ENCODE measurements around the gene MCRS1.

The MCRS1 gene

GRCh38 chr12:49583366-49584094 is 15.6 kb upstream of the MCRS1 start:
- in situ Hi-C loops (cut with HindIII; ENCODE audit: low sequenced_read_pairs) = no loop called here

DNA sequence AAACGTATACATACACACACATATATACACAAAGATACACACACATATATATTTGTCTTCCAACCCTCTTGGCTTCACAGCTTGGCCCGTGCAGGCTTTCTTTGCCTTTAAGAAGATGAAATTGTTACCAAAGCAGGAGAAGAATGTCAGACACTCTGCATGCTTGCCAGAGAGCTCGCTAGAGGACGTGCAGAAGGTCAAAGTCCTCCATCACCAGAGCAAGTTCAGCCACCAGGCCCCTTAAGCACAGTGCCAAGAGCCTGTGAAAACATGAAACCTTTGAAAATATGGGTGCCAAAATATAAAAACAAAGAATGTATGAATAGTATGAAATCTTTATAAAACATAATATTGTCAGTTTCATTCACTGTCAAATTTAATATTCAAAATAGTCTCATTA is 14.9 kb upstream of the MCRS1 start:
- in situ Hi-C loops (cut with HindIII; ENCODE audit: low sequenced_read_pairs) = no loop called here

GRCh38 chr12:49582201-49582600 is 14.3 kb upstream of the MCRS1 start:
- in situ Hi-C loops (cut with HindIII; ENCODE audit: low sequenced_read_pairs) = no loop called here

DNA sequence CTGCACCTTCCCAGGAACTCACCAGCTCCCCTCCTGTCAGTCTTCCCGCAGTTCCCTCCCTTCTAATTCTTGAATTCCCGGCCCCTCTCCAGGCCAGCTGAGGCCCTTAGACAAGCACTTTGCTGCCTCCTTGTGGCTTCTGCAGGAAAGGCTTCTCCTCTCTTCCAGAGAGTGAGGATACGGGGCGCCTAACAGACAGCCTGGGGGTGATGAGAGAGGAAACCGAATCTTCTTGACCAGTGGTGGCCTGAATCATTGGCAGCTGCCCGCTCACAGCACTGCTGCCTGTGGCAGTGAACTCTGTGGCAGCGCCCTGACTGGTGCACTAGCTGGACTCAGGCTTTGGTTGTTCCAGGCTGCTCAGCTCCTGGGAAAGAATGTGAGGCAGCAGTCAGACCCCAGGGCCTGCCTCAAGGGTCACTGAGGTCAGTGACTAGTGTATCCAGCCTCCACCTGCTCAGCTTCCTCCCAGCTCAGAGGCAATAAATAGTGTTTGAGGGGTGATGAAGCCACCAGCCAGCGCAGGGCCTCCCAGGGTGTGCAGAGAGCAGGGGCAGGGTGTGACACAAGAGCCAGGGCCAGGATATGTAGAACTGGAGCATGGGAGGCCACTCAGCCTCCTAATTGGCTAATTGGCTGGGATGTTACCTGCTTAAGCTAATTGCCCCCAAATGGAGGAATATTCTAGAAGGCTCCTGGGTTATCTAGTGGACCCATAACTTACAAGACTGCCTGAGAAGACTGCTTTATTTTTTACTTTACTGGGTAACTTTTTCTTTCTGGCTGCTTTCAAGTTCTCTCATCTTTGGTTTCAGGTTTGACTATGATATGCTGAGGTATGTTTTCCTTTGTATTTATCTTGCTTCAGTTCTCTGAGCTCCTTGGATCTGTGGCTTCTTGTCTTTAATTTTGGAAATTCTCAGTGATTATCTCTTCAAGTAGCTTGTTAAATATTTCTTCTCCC is 12.9 kb upstream of the MCRS1 start:
- in situ Hi-C loops (cut with HindIII; ENCODE audit: low sequenced_read_pairs) = no loop called here

DNA sequence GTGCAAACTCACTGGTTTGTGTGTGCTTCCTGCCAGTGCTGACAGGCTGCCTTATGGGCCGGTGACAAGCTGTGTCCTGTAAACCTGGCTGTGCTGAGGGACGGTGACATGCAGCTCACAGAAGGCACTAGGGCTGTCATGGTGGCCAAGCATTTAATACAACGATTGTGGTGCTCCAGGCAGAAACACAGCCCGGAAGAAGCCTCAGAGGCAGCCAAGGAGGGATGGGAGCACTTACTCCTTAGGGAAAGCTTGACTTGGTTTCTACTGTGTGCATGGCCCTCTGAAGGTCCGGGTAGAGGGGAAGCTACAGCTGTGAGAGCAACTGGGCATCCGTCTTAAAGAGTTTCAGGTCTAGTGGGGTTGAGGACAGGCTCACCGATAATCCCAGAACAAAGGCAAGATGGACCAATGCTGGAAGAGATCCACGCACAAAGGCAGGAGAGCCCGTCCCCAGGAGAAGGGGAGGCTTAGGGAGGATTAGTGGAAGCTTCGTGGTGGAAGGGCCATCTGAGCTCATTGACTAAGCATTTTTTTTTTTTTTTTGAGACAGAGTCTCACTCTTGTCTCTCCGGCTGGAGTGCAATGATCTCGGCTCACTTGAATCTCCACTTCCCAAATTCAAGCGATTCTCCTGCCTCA is 10.7 kb upstream of the MCRS1 start:
- in situ Hi-C loops (cut with HindIII; ENCODE audit: low sequenced_read_pairs) = loop anchor here (5.0 kb wide), 1 partner anchor 36 kb away; no protein-coding TSS in a partner anchor

DNA sequence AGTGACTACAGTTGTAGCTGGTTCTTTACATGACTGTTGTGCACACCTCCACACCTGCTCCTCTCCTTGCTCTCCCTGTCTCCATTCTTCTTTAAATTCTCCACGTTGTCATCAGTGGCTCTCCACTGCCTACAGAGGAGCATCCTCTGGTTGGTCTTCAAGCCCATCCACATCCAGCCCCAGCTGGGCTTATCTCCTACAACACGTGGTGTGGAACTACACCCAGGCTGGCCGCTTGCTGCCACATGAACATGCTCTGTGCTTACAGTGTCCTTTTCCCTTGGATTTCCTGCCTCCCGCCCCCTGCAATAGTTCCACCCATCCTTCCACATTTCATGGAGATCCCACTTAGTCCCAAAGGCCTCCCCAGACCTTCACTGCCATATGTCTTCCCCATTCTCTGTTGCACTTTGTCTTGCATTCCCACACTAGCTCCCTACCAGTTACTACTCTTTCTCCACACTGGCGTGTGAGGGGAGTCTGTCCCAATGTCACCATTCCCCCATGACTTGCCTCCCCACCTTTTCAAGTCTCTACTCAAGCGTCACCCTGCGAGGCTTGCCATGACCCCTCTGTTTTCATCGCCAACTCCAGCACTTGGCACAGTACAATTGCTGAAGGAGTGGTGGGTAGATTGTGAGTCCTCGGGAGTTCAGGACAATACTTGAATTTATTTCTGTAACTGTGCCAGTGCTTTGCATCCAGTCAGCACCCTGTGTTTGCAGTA is 9.8 kb upstream of the MCRS1 start:
- in situ Hi-C loops (cut with HindIII; ENCODE audit: low sequenced_read_pairs) = loop anchor here (5.0 kb wide), 1 partner anchor 35 kb away; no protein-coding TSS in a partner anchor

GRCh38 chr12:49568442-49569162 is 660 bp upstream of the MCRS1 start:
- in situ Hi-C loops (cut with HindIII; ENCODE audit: low sequenced_read_pairs) = loop anchor here (10.0 kb wide), 1 partner anchor 46 kb away; no protein-coding TSS in a partner anchor

- in situ Hi-C loops (cut with HindIII; ENCODE audit: low sequenced_read_pairs) = loop anchor here (10.0 kb wide), 1 partner anchor 48 kb away; no protein-coding TSS in a partner anchor
Observed at GRCh38 chr12:49567302-49567610, 686 bp downstream of the MCRS1 start.

- in situ Hi-C loops (cut with HindIII; ENCODE audit: low sequenced_read_pairs) = loop anchor here (10.0 kb wide), 1 partner anchor 48 kb away; no protein-coding TSS in a partner anchor
Observed at GRCh38 chr12:49566361-49566760, 1.6 kb downstream of the MCRS1 start.

GRCh38 chr12:49565406-49566265 is 2.3 kb downstream of the MCRS1 start:
- in situ Hi-C loops (cut with HindIII; ENCODE audit: low sequenced_read_pairs) = loop anchor here (10.0 kb wide), 1 partner anchor 49 kb away; no protein-coding TSS in a partner anchor

GRCh38 chr12:49564686-49565405 is 3.1 kb downstream of the MCRS1 start:
- in situ Hi-C loops (cut with HindIII; ENCODE audit: low sequenced_read_pairs) = loop anchor here (10.0 kb wide), 1 partner anchor 50 kb away; no protein-coding TSS in a partner anchor

DNA sequence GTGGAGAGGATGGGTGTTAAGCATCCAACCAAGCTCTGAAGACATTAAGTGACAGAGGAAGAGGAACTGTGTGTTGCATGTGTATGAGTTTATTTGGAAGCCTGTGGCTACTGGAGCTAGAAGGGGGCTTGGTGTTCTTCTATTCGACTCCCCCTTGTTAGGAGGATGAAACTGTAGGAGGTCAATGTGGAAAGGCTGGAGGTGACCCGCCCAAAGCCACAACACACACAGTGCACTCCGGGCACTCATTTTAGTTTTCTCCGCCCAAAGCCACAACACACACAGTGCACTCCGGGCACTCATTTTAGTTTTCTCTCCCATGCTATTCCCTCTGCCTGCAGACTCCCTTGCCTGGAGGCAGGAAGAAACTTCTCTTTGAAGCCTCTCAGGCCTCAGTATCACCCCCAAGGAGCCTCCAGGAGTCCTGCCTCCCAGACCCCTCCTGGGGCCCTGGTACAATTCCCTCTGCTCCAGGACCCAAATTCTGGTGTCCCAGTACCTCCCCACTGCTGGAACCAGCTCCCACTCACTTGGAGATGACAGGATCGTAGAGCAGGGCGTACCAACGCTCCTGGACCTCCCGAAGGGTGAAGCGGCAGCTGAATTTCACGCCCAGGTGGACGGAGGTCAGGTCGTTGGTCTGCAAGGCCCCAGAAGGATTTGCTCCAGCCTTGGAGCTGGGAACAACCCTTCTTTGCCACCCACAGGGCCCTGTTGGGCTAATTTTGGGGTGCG is 3.8 kb downstream of the MCRS1 start:
- in situ Hi-C loops (cut with HindIII; ENCODE audit: low sequenced_read_pairs) = loop anchor here (10.0 kb wide), 1 partner anchor 51 kb away; no protein-coding TSS in a partner anchor

- in situ Hi-C loops (cut with HindIII; ENCODE audit: low sequenced_read_pairs) = loop anchor here (10.0 kb wide), 1 partner anchor 52 kb away; no protein-coding TSS in a partner anchor
Observed at GRCh38 chr12:49562831-49563230, 5.1 kb downstream of the MCRS1 start.

GRCh38 chr12:49562233-49562632 is 5.7 kb downstream of the MCRS1 start:
- in situ Hi-C loops (cut with HindIII; ENCODE audit: low sequenced_read_pairs) = loop anchor here (10.0 kb wide), 1 partner anchor 53 kb away; no protein-coding TSS in a partner anchor

GRCh38 chr12:49560695-49561094 is 7.2 kb downstream of the MCRS1 start:
- in situ Hi-C loops (cut with HindIII; ENCODE audit: low sequenced_read_pairs) = loop anchor here (10.0 kb wide), 1 partner anchor 54 kb away; no protein-coding TSS in a partner anchor

GRCh38 chr12:49559011-49559675 is 8.8 kb downstream of the MCRS1 start:
- in situ Hi-C loops (cut with HindIII; ENCODE audit: low sequenced_read_pairs) = loop anchor here (5.0 kb wide), 1 partner anchor 47 kb away; no protein-coding TSS in a partner anchor

Measured in endothelial cell of hepatic sinusoid (primary cell).